A673 (cell line): Measurements from ENCODE around the gene PRAMEF1. TPM values are rescaled to one million over a fixed set of nuclear protein-coding genes. Genes with fewer than 3 reads are reported as not detected.
"Not testable (repeated sequence)": the region's sequence is repeated elsewhere in the genome, so short reads cannot be mapped to it uniquely, and the experiment has no call there.

Experiments
- BruUV-seq: library from RNA; stranded (reverse); fragments of 400-500 nt; replicated peaks from 2 replicates; lab custom pipeline; 2021; lab: Mats Ljungman, UMichigan
- CTCF ChIA-PET: fragments of 300-600 bp; sonication (Branson Sonifier 250); formaldehyde crosslinking; loops from one replicate; lab custom pipeline; 2022; ENCODE audit warnings: antibody characterized with exemption; lab: Charles Lee
- POLR2A ChIA-PET: fragments of 300-600 bp; sonication (Branson Sonifier 250); formaldehyde crosslinking; loops from one replicate; lab custom pipeline; 2022; ENCODE audit warnings: antibody characterized with exemption; ENCODE audit not compliant: low non-redundant PET; lab: Charles Lee
- DNase-seq: peaks from one replicate; pipeline ENCODE4 v3.0.0-alpha.2; 2015; ENCODE audit warnings: low spot score
- H3K27ac ChIP-seq: fragments of 200-600 bp; sonication (generic); 2 replicates; pipeline ENCODE4 v1.5.1; 2016; ENCODE audit warnings: mixed run types, low read depth, mild to moderate bottlenecking, mixed read lengths, antibody characterized with exemption, low read length; ENCODE audit not compliant: poor library complexity, severe bottlenecking
- H3K27me3 ChIP-seq: fragments of 200-600 bp; sonication (generic); replicated peaks from 2 replicates; pipeline ENCODE4 v1.6.1; 2017; ENCODE audit warnings: mixed run types, low read depth, mild to moderate bottlenecking, mixed read lengths, antibody characterized with exemption, low read length; ENCODE audit not compliant: insufficient read depth, poor library complexity
- H3K36me3 ChIP-seq: fragments of 200-600 bp; sonication (generic); 2 replicates; pipeline ENCODE4 v1.6.1; 2016; ENCODE audit warnings: mixed run types, mild to moderate bottlenecking, mixed read lengths, antibody characterized with exemption, low read length; ENCODE audit not compliant: insufficient read depth, poor library complexity, severe bottlenecking
- H3K4me1 ChIP-seq: fragments of 200-600 bp; sonication (generic); 2 replicates; pipeline ENCODE4 v1.6.1; 2017; ENCODE audit warnings: mixed run types, mild to moderate bottlenecking, mixed read lengths, antibody characterized with exemption, low read length; ENCODE audit not compliant: insufficient read depth, poor library complexity, severe bottlenecking
- H3K4me3 ChIP-seq: fragments of 200-600 bp; sonication (generic); 2 replicates; pipeline ENCODE4 v1.5.1; 2016; ENCODE audit warnings: low read depth, mixed run types, mild to moderate bottlenecking, mixed read lengths, low read length; ENCODE audit not compliant: poor library complexity, severe bottlenecking
- H3K9me3 ChIP-seq: fragments of 200-600 bp; sonication (generic); 2 replicates; pipeline ENCODE4 v1.6.1; 2016; ENCODE audit warnings: mixed run types, low read depth, mild to moderate bottlenecking, mixed read lengths, antibody characterized with exemption, low read length; ENCODE audit not compliant: poor library complexity, severe bottlenecking
- CTCF ChIP-seq: fragments of 300-800, 200-600 bp; sonication (generic); conservative IDR thresholded peaks from 2 replicates; pipeline ENCODE4 v1.5.1; 2017; ENCODE audit warnings: low read depth, mild to moderate bottlenecking, antibody characterized with exemption, low read length, moderate library complexity, mixed read lengths
- EZH2 ChIP-seq: fragments of 200-600 bp; sonication (generic); IDR thresholded peaks from 2 replicates; pipeline ENCODE4 v1.6.1; 2017; ENCODE audit warnings: borderline replicate concordance, low read depth, mild to moderate bottlenecking, mixed read lengths, antibody characterized with exemption, low read length; ENCODE audit not compliant: poor library complexity, severe bottlenecking
- intact Hi-C: fragments of 100-400 bp; cut with micrococcal nuclease; formaldehyde crosslinking; loops from one replicate; pipeline ENCODE4 v1.10.0; 2022; ENCODE audit not compliant: unreplicated experiment
- total RNA-seq: library from RNA; stranded (reverse); gene quantifications from 2 replicates; pipeline ENCODE4 v1.2.3, GENCODE V29; 2021

Gene PRAMEF1
- total RNA-seq, 1 experiment from 2014 or later: not detected

GRCh38 chr1:12811409-12811784 is 20.2 kb downstream of the PRAMEF1 start:
- ChIA-PET POLR2A (no interaction called here), CTCF (no interaction called here)
- BruUV-seq: no TSS peak
- H3K36me3 ChIP-seq: no peaks in the 10 kb centered on the region
- H3K9me3 ChIP-seq: no peaks in the 10 kb centered on the region
- H3K27ac ChIP-seq: no peak overlapping the region
- no peaks in the 10 kb centered on the region for H3K27me3 ChIP-seq
- no peak overlapping the region for H3K4me3 ChIP-seq
- TF ChIP-seq CTCF: no peak
- TF ChIP-seq EZH2: no peak
- no peak for DNase-seq
- intact Hi-C loops: no loop called here
- H3K4me1 ChIP-seq: no peaks in the 10 kb centered on the region

GRCh38 chr1:12819061-12819460 is 27.9 kb downstream of the PRAMEF1 start:
- intact Hi-C loops, H3K9me3 ChIP-seq, POLR2A ChIA-PET, H3K4me1 ChIP-seq, H3K27ac ChIP-seq, H3K4me3 ChIP-seq, DNase-seq, H3K27me3 ChIP-seq, CTCF ChIA-PET, BruUV-seq, H3K36me3 ChIP-seq: not testable (repeated sequence)

- BruUV-seq, DNase-seq, H3K4me3 ChIP-seq, H3K36me3 ChIP-seq, CTCF ChIA-PET, intact Hi-C loops, H3K27ac ChIP-seq, H3K27me3 ChIP-seq, H3K4me1 ChIP-seq, H3K9me3 ChIP-seq, POLR2A ChIA-PET: not testable (repeated sequence)
Measured at GRCh38 chr1:12831310-12831709, 40.1 kb downstream of the PRAMEF1 start, which contains the start of gene PRAMEF11. PRAMEF11 (minus strand) TSS chr1:12831410; CDS start chr1:12828789, 2,621 bp downstream.

- H3K4me1 ChIP-seq, DNase-seq, POLR2A ChIA-PET, H3K27ac ChIP-seq, H3K36me3 ChIP-seq, BruUV-seq, H3K27me3 ChIP-seq, H3K4me3 ChIP-seq, intact Hi-C loops, H3K9me3 ChIP-seq, CTCF ChIA-PET: not testable (repeated sequence)
Measured at GRCh38 chr1:12833251-12833650, 42.1 kb downstream of the PRAMEF1 start.

Other genes starting within 250 kb of the PRAMEF1 start
- gene DHRS3, start 173.2 kb upstream of the PRAMEF1 start, total RNA-seq: 2.4 TPM in 2 replicates
- gene AADACL4, start 147.3 kb upstream of the PRAMEF1 start, total RNA-seq: 0.43 TPM in 1 of 2 replicates, not detected in the other
- not detected in 2 replicates for gene AADACL3, start 75.3 kb upstream of the PRAMEF1 start, total RNA-seq
- gene CFAP107, start 45.2 kb upstream of the PRAMEF1 start, total RNA-seq: not detected in 2 replicates
- gene PRAMEF12, start 17.7 kb upstream of the PRAMEF1 start, total RNA-seq: not detected in 2 replicates
- gene PRAMEF11, start 40.0 kb downstream of the PRAMEF1 start, total RNA-seq: not detected in 2 replicates
- not detected in 2 replicates for gene HNRNPCL1, start 57.3 kb downstream of the PRAMEF1 start, total RNA-seq
- gene PRAMEF2, start 65.7 kb downstream of the PRAMEF1 start, total RNA-seq: not detected in 2 replicates
- gene PRAMEF4, start 94.8 kb downstream of the PRAMEF1 start, total RNA-seq: not detected in 2 replicates
- not detected in 2 replicates for gene PRAMEF10, start 106.9 kb downstream of the PRAMEF1 start, total RNA-seq
- gene PRAMEF7, start 125.2 kb downstream of the PRAMEF1 start, total RNA-seq: not detected in 2 replicates
- not detected in 2 replicates for gene PRAMEF6, start 156.2 kb downstream of the PRAMEF1 start, total RNA-seq